Prostate gland (tissue), 2 donors: ENCODE data around the gene CDH13.

Experiments
- CTCF ChIP-seq, 4 experiments: fragments of 200-600 bp in 2 of 4; fragments of 450-650 bp in 2 of 4; sonication (generic) in 2 of 4; IDR thresholded peaks; 1 replicate in 3 of 4; 2 replicates in 1 of 4; pipeline ENCODE4 v1.5.1; 2016 to 2019; ENCODE audit warnings: antibody characterized with exemption in 4 of 4, mild to moderate bottlenecking in 2 of 4, moderate library complexity in 2 of 4
- POLR2A ChIP-seq: fragments of 450-650 bp; IDR thresholded peaks from one replicate; pipeline ENCODE4 v1.6.1; 2016; ENCODE audit warnings: antibody characterized with exemption, mild to moderate bottlenecking

- TF ChIP-seq POLR2A: no peak
- no peak for TF ChIP-seq CTCF (IDR thresholded peaks at IDR 0.05)
Observed at GRCh38 chr16:82665025-82665424, 38.3 kb downstream of the CDH13 start.
